ENCODE data around the gene SYT13. TPM values are rescaled to one million over a fixed set of nuclear protein-coding genes. Genes with fewer than 3 reads are reported as not detected.

The SYT13 gene
- total and polyA plus RNA-seq, 2 of the 4 experiments (the other 2 are of a cell fraction) = not detected

DNA sequence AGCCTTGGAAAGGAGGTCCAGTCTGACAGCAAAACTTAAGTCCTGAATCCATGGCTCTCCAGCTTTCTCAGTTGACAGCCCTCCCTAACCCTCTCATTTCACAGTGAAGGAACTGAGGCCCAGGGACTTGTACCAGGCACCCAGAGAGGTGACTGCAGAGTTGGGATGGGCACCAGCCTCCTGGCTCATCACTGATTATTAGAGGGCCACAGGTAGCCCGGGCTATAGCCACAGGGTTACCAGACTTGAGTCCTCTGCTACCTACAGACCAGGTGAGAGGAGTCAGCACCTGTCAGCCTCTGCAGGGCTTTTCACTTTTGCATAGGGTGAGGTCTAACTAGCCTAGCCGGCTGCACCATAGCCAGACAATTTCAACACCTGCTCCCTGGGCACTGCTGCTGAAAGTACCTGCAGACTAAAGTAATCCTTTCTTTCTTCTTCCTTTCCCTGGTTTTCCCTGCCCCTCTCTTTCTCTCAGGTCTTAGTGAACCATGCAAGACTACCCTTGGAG lies 37.6 kb downstream of the SYT13 start:
- H2BK20ac ChIP-seq (ENCODE audit: low read depth, low read length) = no peak overlapping the region
- no peak overlapping the region for H2AFZ ChIP-seq (replicated peaks; ENCODE audit: low read length, poor library complexity)
- H3K18ac ChIP-seq (ENCODE audit: low read depth, low read length) = no peak overlapping the region
- intact Hi-C loops (cut with micrococcal nuclease) = no loop called here
- no peak overlapping the region for H3K9ac ChIP-seq (ENCODE audit: low read depth, low read length)
- no peaks in the 10 kb centered on the region for H3K9me3 ChIP-seq (ENCODE audit: control insufficient read depth, insufficient read depth, low read length)
- TF ChIP-seq RFX5 (IDR thresholded peaks at IDR 0.05; ENCODE audit: low read depth, low read length) = no peak
- H3K4me1 ChIP-seq (ENCODE audit: control insufficient read depth, insufficient read depth, low read length) = no peaks in the 10 kb centered on the region
- no peak overlapping the region for H3K4me3 ChIP-seq (ENCODE audit: insufficient read depth, low read depth, low read length)
- ATAC-seq (ENCODE audit: low read depth) (no peak), DNase-seq (no peak)
- H2BK5ac ChIP-seq (ENCODE audit: low read depth, low read length, poor library complexity, severe bottlenecking) = no peak overlapping the region
- no peak overlapping the region for H4K5ac ChIP-seq (ENCODE audit: low read depth, low read length)
- no peak overlapping the region for H3K56ac ChIP-seq (ENCODE audit: extremely low read depth, insufficient read depth, low read length)
- H4K91ac ChIP-seq (ENCODE audit: insufficient read depth, low read depth, low read length) = no peak overlapping the region
- no peak overlapping the region for H2AK9ac ChIP-seq (replicated peaks; ENCODE audit: low read depth, low read length, poor library complexity)
- ChIA-PET CTCF (interaction anchor here (0.6 kb wide), 1 partner anchor 10 kb away, joined by 4 read pairs; no protein-coding TSS in a partner anchor), POLR2A (ENCODE audit: unreplicated experiment) (no interaction called here)
- H3K27ac ChIP-seq (ENCODE audit: insufficient read depth, low read length) = no peak overlapping the region
- H3K14ac ChIP-seq (replicated peaks; ENCODE audit: low read depth, low read length) = no peak overlapping the region
- H3K4me2 ChIP-seq (ENCODE audit: low read depth, low read length) = no peak overlapping the region
- no peaks in the 10 kb centered on the region for H4K20me1 ChIP-seq (ENCODE audit: insufficient read depth, low read length)
- no peak overlapping the region for H2BK120ac ChIP-seq (ENCODE audit: low read depth, low read length)
- no peak overlapping the region for H2AK5ac ChIP-seq (ENCODE audit: low read depth, low read length)
- H3K23ac ChIP-seq (ENCODE audit: low read depth, low read length) = no peak overlapping the region
- no peaks in the 10 kb centered on the region for H3K36me3 ChIP-seq (ENCODE audit: control insufficient read depth, insufficient read depth, low read length)
- BruUV-seq (replicated peaks) = no TSS peak
- H4K8ac ChIP-seq (ENCODE audit: low read depth in 2 of 2, low read length in 2 of 2) = no peak overlapping the region
- no peak overlapping the region for H2BK15ac ChIP-seq (ENCODE audit: low read depth, low read length)
- peaks cover 20% of the 10 kb centered on the region for H3K27me3 ChIP-seq (ENCODE audit: control insufficient read depth, insufficient read depth, low read length)
- in situ Hi-C loops (cut with MboI; ENCODE audit: low sequenced_read_pairs) = no loop called here
- no peaks in the 10 kb centered on the region for H3K79me1 ChIP-seq (ENCODE audit: low read depth in 1 of 2, low read length in 2 of 2)
- WGBS, 2 experiments (ENCODE audit: extremely low coverage in 2 of 2, insufficient read length in 1 of 2) = 100% methylated on average over 1 of the region's 2 CpGs; no CpG with 5 or more reads in 1 of the 2 experiments
- no peak overlapping the region for H3K4ac ChIP-seq (ENCODE audit: low read depth, low read length)
- no peaks in the 10 kb centered on the region for H3K9me1 ChIP-seq (ENCODE audit: insufficient read depth, low read length)
- dilution Hi-C loops (cut with HindIII; ENCODE audit: low sequenced_read_pairs, unreplicated experiment) = no loop called here
